ENCODE results near the gene NFRKB. TPM values are rescaled to one million over a fixed set of nuclear protein-coding genes. Genes with fewer than 3 reads are reported as not detected.

The NFRKB gene
- total RNA-seq, 2 donors from 2014 or later, result 12.3 to 16.2 TPM

DNA sequence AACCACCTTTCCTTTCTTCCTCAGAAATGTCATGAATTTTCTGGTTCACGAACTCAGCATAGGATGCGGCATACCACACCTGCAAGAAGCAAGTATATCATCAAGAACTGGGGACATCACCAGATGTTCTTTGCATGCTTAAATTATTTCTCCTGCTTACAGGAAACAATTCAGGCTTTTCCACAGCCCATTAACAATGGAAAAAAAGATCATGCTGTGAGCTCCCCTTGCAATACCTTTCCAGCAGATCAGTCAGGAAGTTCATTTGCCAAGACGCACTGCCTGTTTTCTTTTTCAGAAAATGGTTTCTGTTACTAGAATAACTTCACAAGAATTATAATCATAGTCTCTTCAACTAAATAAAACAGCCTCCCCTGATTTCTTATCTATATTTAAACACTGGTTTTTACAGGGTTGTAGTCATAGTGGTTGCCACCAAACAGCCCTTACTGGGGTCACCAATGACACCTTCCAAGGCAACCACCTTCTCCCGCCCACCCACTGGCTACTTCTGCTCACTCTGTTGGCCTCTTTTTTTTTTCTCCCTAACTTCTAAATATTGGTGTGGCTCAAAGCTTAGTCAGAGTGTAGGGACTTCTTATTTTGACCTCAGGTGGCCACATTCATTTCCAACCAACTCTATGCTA is 42.3 kb upstream of the NFRKB start:
- no peaks in the 10 kb centered on the region for H3K4me1 ChIP-seq
- TF ChIP-seq, protein P1, sequence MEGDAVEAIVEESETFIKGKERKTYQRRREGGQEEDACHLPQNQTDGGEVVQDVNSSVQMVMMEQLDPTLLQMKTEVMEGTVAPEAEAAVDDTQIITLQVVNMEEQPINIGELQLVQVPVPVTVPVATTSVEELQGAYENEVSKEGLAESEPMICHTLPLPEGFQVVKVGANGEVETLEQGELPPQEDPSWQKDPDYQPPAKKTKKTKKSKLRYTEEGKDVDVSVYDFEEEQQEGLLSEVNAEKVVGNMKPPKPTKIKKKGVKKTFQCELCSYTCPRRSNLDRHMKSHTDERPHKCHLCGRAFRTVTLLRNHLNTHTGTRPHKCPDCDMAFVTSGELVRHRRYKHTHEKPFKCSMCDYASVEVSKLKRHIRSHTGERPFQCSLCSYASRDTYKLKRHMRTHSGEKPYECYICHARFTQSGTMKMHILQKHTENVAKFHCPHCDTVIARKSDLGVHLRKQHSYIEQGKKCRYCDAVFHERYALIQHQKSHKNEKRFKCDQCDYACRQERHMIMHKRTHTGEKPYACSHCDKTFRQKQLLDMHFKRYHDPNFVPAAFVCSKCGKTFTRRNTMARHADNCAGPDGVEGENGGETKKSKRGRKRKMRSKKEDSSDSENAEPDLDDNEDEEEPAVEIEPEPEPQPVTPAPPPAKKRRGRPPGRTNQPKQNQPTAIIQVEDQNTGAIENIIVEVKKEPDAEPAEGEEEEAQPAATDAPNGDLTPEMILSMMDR (IDR thresholded peaks at IDR 0.05), result no peak
- no peak for DNase-seq (ENCODE audit: low spot score)

GRCh38 chr11:129935723-129936122 is 40.3 kb upstream of the NFRKB start:
- H3K36me3 ChIP-seq, result peaks cover 6% of the 10 kb centered on the region
- H3K4me1 ChIP-seq, result no peaks in the 10 kb centered on the region
- no peaks in the 10 kb centered on the region for H3K27me3 ChIP-seq
- DNase-seq (ENCODE audit: low spot score), result no peak
- no peak overlapping the region for H3K4me3 ChIP-seq
- TF ChIP-seq, protein P1 (IDR thresholded peaks at IDR 0.05), result no peak
- no peaks in the 10 kb centered on the region for H3K9me3 ChIP-seq
- no peak overlapping the region for H3K27ac ChIP-seq

More for the DNA sequence above, 42.3 kb upstream of the NFRKB start:
- Histone ChIP-seq H3K9me3 (no peaks in the 10 kb centered on the region), H3K27me3 (no peaks in the 10 kb centered on the region), H3K27ac (no peak overlapping the region), H3K36me3 (peaks cover 13% of the 10 kb centered on the region), H3K4me3 (no peak overlapping the region)

- TF ChIP-seq, protein P1 (IDR thresholded peaks at IDR 0.05), result no peak
- no peaks in the 10 kb centered on the region for H3K27me3 ChIP-seq
- H3K4me3 ChIP-seq, result no peak overlapping the region
- no peaks in the 10 kb centered on the region for H3K4me1 ChIP-seq
- H3K9me3 ChIP-seq, result no peaks in the 10 kb centered on the region
- no peak overlapping the region for H3K27ac ChIP-seq
- no peak for DNase-seq (ENCODE audit: low spot score)
- H3K36me3 ChIP-seq, result no peaks in the 10 kb centered on the region
Observed at GRCh38 chr11:129933891-129934290, 38.5 kb upstream of the NFRKB start.

- Histone ChIP-seq H3K9me3 (no peaks in the 10 kb centered on the region), H3K27ac (no peak overlapping the region), H3K4me3 (no peak overlapping the region), H3K27me3 (no peaks in the 10 kb centered on the region), H3K36me3 (no peaks in the 10 kb centered on the region), H3K4me1 (no peaks in the 10 kb centered on the region)
- TF ChIP-seq, protein P1 (IDR thresholded peaks at IDR 0.05), result no peak
- no peak for DNase-seq (ENCODE audit: low spot score)
Observed at GRCh38 chr11:129933262-129933661, 37.9 kb upstream of the NFRKB start.

DNA sequence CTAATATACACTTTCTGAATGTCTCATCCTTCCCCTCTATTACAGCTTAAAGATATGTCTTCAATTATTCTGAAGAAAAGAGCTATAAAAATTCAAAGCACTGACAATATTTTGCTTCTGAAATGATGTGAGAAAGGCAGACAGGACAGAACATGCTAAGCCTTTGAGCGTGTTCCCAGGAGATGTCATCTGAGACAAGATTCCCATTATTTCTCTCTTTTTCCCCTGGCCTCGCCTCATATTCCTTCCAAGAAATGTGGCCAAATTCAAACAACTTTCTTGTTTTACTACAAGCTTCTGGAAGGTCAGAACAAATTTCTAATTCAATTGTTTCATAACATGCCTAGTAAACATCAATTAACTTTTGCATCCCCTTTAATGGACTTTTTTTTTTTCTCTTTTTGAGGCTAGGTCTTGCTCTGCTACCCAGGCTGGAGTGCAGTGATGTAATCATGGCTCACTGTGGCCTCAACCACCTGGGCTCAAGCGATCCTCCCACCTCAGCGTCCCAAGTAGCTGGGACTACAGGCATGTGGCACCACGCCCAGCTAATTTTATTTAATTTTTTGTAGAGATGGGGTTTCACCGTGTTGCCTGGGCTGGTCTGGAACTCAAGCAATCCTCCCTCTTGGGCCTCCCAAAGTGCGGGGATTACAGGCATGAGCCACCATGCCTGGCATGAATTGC is 37.1 kb upstream of the NFRKB start:
- no peak for DNase-seq (ENCODE audit: low spot score)
- TF ChIP-seq, protein P1 (IDR thresholded peaks at IDR 0.05), result no peak
- Histone ChIP-seq H3K27me3 (no peaks in the 10 kb centered on the region), H3K36me3 (no peaks in the 10 kb centered on the region), H3K4me3 (no peak overlapping the region), H3K27ac (no peak overlapping the region), H3K4me1 (no peaks in the 10 kb centered on the region), H3K9me3 (no peaks in the 10 kb centered on the region)

Measured in right atrium auricular region (tissue), 2 donors.